Skeletal muscle satellite cell (primary cell): Measurements from ENCODE around the gene TCF12.
"Not testable (repeated sequence)": the region's sequence is repeated elsewhere in the genome, so short reads cannot be mapped to it uniquely, and the experiment has no call there.

Experiments used
- H3K27me3 ChIP-seq: 2 replicates; pipeline ENCODE4 v1.7.0; 2013; ENCODE audit warnings: low read length; ENCODE audit not compliant: control insufficient read depth, insufficient read depth
- H3K36me3 ChIP-seq: 2 replicates; pipeline ENCODE4 v1.7.0; 2013; ENCODE audit warnings: mild to moderate bottlenecking, control low read depth, low read length; ENCODE audit not compliant: insufficient read depth
- H3K4me1 ChIP-seq: 2 replicates; pipeline ENCODE4 v1.7.0; 2013; ENCODE audit warnings: low read length; ENCODE audit not compliant: control insufficient read depth, insufficient read depth
- H3K4me2 ChIP-seq: 2 replicates; pipeline ENCODE4 v1.7.0; 2013; ENCODE audit warnings: mild to moderate bottlenecking, low read length
- H3K4me3 ChIP-seq: 2 replicates; pipeline ENCODE4 v1.7.0; 2013; ENCODE audit warnings: low read length
- H3K9ac ChIP-seq: 2 replicates; pipeline ENCODE4 v1.7.0; 2013; ENCODE audit warnings: mild to moderate bottlenecking, low read depth, low read length, moderate library complexity
- H3K9me3 ChIP-seq: replicated peaks from 2 replicates; pipeline ENCODE4 v1.7.0; 2013; ENCODE audit warnings: mild to moderate bottlenecking, control low read depth, low read length

Gene TCF12

GRCh38 chr15:57150066-57150865, 231.8 kb downstream of the TCF12 start:
- Histone ChIP-seq H3K4me1 (peaks cover 44% of the 10 kb centered on the region), H3K9me3 (peaks cover 4% of the 10 kb centered on the region), H3K27me3 (no peaks in the 10 kb centered on the region), H3K4me2 (peak overlapping the region; percentile 54), H3K4me3 (peak overlapping the region; percentile 10), H3K36me3 (peaks cover 7% of the 10 kb centered on the region), H3K9ac (peak overlapping the region; percentile 0)

DNA sequence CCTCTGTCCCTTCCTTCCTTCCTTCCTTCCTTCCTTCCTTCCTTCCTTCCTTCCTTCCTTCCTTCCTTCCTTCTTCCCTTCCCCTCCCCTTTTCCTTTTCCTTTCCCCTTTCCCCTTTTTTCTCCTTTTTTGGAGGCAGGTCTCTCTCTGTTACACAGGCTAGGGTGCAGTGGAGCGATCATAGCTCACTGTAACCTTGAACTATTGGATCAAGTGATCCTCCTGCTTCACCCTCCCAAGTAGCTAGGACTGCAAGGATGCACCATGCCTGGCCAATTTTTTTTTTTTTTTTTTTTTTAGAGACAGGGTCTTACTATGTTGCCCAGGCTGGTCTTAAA, 232.4 kb downstream of the TCF12 start:
- H3K4me3 ChIP-seq, H3K27me3 ChIP-seq, H3K9ac ChIP-seq, H3K36me3 ChIP-seq, H3K9me3 ChIP-seq, H3K4me2 ChIP-seq: not testable (repeated sequence)
- H3K4me1 ChIP-seq: peaks cover 44% of the 10 kb centered on the region

DNA sequence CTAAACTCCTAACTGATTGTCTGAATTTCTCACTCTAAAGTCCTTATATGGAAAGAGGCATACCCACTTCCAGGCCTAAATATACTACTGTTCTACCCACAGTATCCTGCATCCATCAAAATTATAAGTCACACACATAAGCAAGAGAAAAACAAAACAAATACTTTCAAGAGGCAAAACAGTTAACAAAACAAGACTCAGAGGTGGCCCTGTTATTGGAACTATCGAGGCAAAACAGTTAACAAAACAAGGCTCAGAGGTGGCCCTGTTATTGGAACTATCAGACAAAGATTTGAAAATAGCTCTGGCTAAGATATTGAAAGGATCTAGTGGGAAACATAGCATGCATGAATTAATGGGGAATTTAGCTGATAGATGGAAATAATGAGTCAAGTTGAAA, 233.7 kb downstream of the TCF12 start:
- H3K4me1 ChIP-seq: peaks cover 45% of the 10 kb centered on the region
- no peak overlapping the region for H3K4me3 ChIP-seq
- no peak overlapping the region for H3K4me2 ChIP-seq
- H3K9me3 ChIP-seq: peaks cover 4% of the 10 kb centered on the region
- peaks cover 7% of the 10 kb centered on the region for H3K36me3 ChIP-seq
- H3K27me3 ChIP-seq: no peaks in the 10 kb centered on the region
- no peak overlapping the region for H3K9ac ChIP-seq

GRCh38 chr15:57152666-57153539, 234.5 kb downstream of the TCF12 start:
- Histone ChIP-seq H3K9ac (no peak overlapping the region), H3K36me3 (peaks cover 7% of the 10 kb centered on the region), H3K9me3 (peaks cover 4% of the 10 kb centered on the region), H3K4me3 (no peak overlapping the region), H3K27me3 (no peaks in the 10 kb centered on the region), H3K4me1 (peaks cover 45% of the 10 kb centered on the region), H3K4me2 (peak overlapping the region; percentile 48)

GRCh38 chr15:57156210-57156884, 237.9 kb downstream of the TCF12 start:
- H3K4me2 ChIP-seq: peak overlapping the region; percentile 3
- H3K9ac ChIP-seq: no peak overlapping the region
- H3K36me3 ChIP-seq: peaks cover 7% of the 10 kb centered on the region
- H3K27me3 ChIP-seq: no peaks in the 10 kb centered on the region
- H3K4me1 ChIP-seq: peaks cover 49% of the 10 kb centered on the region
- H3K4me3 ChIP-seq: no peak overlapping the region
- H3K9me3 ChIP-seq: peaks cover 4% of the 10 kb centered on the region

DNA sequence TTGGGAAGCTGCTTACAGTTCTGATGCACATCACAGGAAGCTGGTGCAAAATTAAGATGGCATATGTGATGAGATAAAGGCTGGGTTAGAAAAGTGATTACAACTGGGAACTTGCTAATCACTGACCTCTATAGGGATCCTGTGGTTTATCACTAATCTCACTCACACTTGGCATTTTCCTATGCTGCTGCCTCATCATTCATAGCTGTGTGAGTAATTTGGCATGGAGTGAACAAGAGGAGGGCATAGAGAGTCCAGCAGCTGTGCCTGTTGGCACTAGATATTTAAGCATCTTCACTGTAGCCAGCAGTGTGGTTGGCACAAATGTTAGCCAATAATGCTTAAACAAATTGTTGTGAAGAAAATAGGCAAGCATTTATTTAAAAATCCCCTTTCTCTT, 240.1 kb downstream of the TCF12 start:
- Histone ChIP-seq H3K4me2 (peak overlapping the region; percentile 19), H3K9ac (no peak overlapping the region), H3K4me3 (no peak overlapping the region), H3K27me3 (no peaks in the 10 kb centered on the region), H3K9me3 (no peaks in the 10 kb centered on the region), H3K4me1 (peaks cover 42% of the 10 kb centered on the region), H3K36me3 (no peaks in the 10 kb centered on the region)

DNA sequence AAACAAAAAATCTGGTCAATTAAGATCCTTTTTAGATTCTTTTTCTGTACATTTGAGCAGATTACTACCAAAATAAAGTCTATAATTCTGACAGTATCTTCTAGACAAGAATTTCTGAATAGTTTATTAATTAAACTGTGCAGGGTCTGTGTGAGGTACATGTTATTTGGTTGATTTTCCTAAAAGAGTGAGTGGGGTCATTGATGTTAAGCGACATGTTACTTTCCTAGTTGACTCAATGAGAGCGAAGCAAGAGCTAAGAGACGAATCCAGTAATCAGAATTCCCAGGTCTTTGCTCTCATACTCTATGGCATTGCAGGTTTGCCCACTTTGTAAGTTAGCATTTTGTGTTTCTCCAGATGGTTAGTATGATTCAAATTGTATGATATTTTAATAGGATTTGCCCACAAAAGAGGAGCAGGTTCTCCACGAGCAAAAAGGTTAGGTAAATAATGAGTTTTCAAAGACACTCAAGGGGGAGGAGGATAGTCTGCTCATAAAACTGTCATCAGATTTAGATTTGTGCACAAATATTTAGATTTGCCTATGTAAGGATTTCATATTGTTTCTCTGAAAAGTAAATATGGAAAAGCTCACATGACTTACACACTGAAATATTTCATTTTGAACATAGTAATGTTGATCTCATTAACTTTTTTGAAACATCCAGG, 240.7 kb downstream of the TCF12 start:
- no peaks in the 10 kb centered on the region for H3K27me3 ChIP-seq
- H3K36me3 ChIP-seq: no peaks in the 10 kb centered on the region
- peaks cover 41% of the 10 kb centered on the region for H3K4me1 ChIP-seq
- H3K4me3 ChIP-seq: no peak overlapping the region
- H3K4me2 ChIP-seq: peak overlapping the region; percentile 19
- H3K9ac ChIP-seq: no peak overlapping the region
- H3K9me3 ChIP-seq: no peaks in the 10 kb centered on the region

GRCh38 chr15:57159767-57160166, 241.3 kb downstream of the TCF12 start:
- Histone ChIP-seq H3K4me3 (no peak overlapping the region), H3K4me2 (no peak overlapping the region), H3K4me1 (peaks cover 41% of the 10 kb centered on the region), H3K9me3 (no peaks in the 10 kb centered on the region), H3K27me3 (no peaks in the 10 kb centered on the region), H3K9ac (no peak overlapping the region), H3K36me3 (no peaks in the 10 kb centered on the region)

DNA sequence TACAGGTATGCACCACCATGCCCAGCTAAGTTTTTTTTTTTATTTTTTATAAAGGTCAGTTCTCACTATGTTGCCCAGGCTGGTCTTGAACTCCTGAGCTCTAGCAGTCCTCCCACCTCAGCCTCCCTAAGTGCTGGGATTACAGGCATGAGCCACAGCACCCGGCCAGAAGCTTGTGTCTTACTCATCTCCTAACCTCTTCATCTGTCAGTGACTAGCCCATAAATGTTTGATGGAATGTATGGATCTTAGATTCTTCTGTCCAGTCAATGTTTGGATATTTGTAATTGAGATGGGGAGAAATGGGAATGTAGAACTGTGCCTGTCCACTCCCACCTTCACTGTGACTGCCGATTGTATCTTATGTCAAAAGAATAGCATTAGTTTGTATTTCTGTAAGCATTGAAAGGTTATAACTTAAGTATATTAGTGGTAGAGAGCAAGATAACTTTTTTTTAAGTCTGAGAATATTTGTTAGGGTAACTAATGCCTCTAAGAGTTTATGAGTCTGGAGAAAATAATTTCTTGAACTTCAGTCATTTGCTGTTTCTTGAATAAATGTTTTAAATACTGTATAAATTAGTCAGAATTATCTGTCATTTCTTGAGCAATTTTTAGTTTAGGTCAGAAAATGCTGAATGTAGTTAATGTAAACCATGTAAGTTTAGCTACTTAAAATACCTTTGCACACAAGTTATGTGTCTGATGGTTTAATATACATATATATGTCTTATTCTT, 242.5 kb downstream of the TCF12 start:
- Histone ChIP-seq H3K36me3 (no peaks in the 10 kb centered on the region), H3K27me3 (no peaks in the 10 kb centered on the region), H3K4me1 (peaks cover 41% of the 10 kb centered on the region), H3K4me2 (no peak overlapping the region), H3K9ac (peak overlapping the region; percentile 10), H3K4me3 (no peak overlapping the region), H3K9me3 (no peaks in the 10 kb centered on the region)

GRCh38 chr15:57164251-57164650, 245.8 kb downstream of the TCF12 start:
- H3K36me3 ChIP-seq, H3K27me3 ChIP-seq, H3K9ac ChIP-seq, H3K4me2 ChIP-seq, H3K9me3 ChIP-seq, H3K4me3 ChIP-seq: not testable (repeated sequence)
- H3K4me1 ChIP-seq: peaks cover 19% of the 10 kb centered on the region
